ENCODE measurements around the gene IKZF2.

GRCh38 chr2:213101109-213101508 lies 50.3 kb downstream of the IKZF2 start:
- TF ChIP-seq, protein P1, sequence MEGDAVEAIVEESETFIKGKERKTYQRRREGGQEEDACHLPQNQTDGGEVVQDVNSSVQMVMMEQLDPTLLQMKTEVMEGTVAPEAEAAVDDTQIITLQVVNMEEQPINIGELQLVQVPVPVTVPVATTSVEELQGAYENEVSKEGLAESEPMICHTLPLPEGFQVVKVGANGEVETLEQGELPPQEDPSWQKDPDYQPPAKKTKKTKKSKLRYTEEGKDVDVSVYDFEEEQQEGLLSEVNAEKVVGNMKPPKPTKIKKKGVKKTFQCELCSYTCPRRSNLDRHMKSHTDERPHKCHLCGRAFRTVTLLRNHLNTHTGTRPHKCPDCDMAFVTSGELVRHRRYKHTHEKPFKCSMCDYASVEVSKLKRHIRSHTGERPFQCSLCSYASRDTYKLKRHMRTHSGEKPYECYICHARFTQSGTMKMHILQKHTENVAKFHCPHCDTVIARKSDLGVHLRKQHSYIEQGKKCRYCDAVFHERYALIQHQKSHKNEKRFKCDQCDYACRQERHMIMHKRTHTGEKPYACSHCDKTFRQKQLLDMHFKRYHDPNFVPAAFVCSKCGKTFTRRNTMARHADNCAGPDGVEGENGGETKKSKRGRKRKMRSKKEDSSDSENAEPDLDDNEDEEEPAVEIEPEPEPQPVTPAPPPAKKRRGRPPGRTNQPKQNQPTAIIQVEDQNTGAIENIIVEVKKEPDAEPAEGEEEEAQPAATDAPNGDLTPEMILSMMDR (IDR thresholded peaks at IDR 0.05) = no peak
- TF ChIP-seq POLR2A (IDR thresholded peaks at IDR 0.05) = no peak

All from heart left ventricle (tissue), 13 donors.